Stimulated activated CD4-positive, alpha-beta T cell treated with anti-CD3 and anti-CD28 coated beads, Interleukin-1b, Interleukin-23, amount 100 ng/mL, for 24 hours (primary cell): ENCODE measurements around the gene LIMCH1.
"Not testable (repeated sequence)": the region's sequence is repeated elsewhere in the genome, so short reads cannot be mapped to it uniquely, and the experiment has no call there.

Experiments used
- DNase-seq, 4 experiments: peaks; one replicate each; pipeline ENCODE4 v3.0.0-alpha.2; 2020; ENCODE audit warnings: low read depth in 4 of 4, low spot score in 1 of 4

LIMCH1 gene

DNA sequence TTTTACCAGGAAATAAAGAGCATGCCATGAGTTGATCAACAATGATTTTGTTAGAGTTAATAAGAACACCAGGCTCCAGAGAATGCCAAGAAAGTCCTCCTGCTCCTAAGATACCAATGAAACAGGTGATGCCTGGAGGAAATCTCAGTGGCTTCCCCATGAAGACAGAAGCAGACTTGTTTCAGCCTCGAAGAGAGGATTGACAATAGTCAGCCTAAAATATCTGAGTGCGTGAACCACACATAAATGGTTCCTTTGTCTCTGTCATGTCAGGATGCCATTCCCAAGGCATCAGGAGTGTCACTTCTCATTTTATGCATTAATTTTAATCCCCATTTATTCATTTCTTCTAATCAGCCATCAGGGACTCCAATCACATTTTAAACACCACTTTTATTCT is 141.0 kb downstream of the LIMCH1 start:
- DNase-seq, result no peak

- no peak for DNase-seq
These were observed 142.0 kb downstream of the LIMCH1 start for GRCh38 chr4:41679991-41680390.

DNA sequence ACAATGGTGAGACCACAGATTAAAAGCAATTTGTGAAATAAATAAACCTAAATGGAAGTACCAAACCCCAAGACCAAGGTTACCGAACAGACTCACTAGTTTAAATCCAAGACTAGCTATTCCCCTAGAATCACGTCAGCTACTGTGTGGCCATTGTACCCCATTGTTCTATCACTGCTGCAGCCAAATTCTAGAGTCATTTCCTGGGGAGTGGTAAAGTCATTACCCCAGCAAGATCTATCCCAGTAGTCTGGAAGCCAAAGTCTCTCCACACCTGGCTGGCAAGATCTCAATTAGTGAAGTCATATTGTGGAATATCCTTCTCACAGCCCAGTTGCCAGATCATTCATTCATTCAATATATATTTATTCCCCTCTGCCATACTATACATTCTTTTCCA is 143.1 kb downstream of the LIMCH1 start:
- no peak for DNase-seq

DNA sequence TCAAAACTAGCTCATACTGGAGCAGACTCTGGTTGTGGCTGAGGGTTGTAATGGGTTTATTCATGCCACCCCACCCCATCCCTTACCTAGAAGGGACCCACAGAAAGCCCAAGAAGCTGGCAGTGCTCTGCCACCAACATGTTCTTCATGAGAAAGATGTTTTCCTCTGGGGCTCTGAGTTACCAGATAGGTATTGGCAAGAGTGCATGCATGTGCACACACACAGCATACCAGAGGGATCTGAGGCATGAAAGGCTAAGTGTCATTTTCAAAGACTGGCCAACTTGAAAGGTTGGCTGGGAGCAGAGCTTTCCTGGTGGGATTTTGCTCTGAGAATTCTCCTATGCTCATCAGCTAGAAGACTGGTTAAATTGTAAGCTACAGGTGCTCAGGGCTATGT is 145.4 kb downstream of the LIMCH1 start:
- no peak for DNase-seq

GRCh38 chr4:41686893-41687292 is 148.9 kb downstream of the LIMCH1 start:
- DNase-seq, result no peak

DNA sequence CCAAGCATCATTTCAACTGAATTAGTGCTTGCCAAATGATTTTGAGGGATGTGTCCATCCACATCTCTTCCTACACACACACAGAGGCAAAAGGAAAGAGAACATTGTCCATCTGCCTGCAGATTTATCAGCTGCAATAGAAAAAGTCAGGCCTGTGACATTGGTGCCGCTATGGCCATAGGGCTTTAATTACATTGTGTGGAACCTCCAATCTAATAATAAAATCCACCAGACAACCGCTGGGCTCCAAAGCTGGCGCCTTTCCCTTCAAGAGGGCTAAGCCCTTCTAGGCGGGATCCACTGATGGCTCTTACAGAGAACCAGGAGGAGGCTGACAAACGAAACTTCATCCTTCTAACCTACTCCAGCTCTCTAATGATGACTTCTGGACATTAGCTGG is 150.0 kb downstream of the LIMCH1 start:
- DNase-seq, result no peak

GRCh38 chr4:41692717-41693345 is 154.9 kb downstream of the LIMCH1 start:
- peak in 2 of 4 experiments; percentile 6 to 11 for DNase-seq

- no peak for DNase-seq
These were observed 155.7 kb downstream of the LIMCH1 start for GRCh38 chr4:41693629-41694028.

DNA sequence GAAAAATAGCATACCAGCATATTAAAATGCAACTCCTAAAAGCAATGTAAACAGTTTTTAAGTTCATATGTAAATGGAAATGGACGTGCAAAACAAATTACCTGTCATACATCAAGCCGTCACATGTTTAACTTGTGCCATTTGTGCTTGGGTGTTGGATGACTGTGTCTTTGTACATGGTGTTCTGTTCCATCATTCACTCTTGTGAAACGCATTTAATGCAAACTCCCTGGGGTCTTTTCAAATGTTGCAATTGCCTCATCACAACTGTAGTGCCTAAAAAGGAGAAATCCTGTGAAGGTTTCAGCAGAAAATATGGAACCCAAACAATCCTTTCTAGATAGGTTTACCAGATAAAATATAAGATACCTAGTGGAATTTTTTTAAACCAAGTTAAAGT is 158.2 kb downstream of the LIMCH1 start:
- DNase-seq, result no peak

GRCh38 chr4:41696763-41697162 is 158.8 kb downstream of the LIMCH1 start:
- DNase-seq, result no peak

GRCh38 chr4:41701983-41702382 is 164.0 kb downstream of the LIMCH1 start:
- DNase-seq, result no peak

DNA sequence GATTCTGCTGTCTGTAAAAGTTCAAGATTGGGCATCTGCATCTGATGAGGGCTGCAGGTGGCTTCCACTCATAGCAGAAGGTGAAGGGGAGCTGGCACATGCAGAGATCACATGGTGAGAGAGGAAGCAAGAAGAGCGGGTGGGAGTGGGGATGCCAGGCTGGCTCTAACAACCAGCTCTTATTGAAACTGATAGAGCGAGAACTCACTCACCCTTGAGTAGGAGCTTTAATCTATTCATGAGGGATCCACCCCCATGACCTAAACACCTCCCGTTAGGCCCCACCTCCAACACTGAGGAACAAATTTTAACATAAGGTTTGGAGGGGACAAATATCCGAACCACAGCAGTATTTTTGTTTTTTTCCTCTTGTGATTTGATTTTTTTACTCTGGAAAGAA is 164.8 kb downstream of the LIMCH1 start:
- DNase-seq, result no peak

GRCh38 chr4:41703785-41704184 is 165.8 kb downstream of the LIMCH1 start:
- no peak for DNase-seq

GRCh38 chr4:41709844-41710481 is 172.0 kb downstream of the LIMCH1 start:
- DNase-seq, result no peak

- DNase-seq, result not testable (repeated sequence)
These were observed 173.7 kb downstream of the LIMCH1 start for GRCh38 chr4:41711654-41712053.

- no peak for DNase-seq
These were observed 174.5 kb downstream of the LIMCH1 start for GRCh38 chr4:41712425-41712824.

DNA sequence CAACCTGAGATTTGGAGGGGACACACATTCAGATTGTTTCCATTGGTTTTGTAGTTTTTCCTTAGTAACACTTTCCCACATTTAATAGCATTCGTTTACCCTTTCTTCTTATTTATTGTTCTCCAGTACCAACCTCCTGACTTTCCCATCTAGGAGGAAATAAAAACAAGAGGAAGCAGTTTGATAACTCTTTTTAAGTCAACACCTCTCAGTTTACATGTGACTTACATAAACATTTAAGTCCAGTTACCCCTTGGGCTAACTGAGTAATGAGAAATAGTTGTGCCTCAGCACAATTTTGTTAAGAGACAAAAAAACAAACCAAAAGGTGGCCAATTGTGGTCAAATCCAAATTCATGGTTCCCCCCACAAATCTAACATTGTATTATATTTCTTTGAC is 175.8 kb downstream of the LIMCH1 start:
- DNase-seq, result no peak

- no peak for DNase-seq
These were observed 176.5 kb downstream of the LIMCH1 start for GRCh38 chr4:41714364-41715000.

- no peak for DNase-seq
These were observed 177.2 kb downstream of the LIMCH1 start for GRCh38 chr4:41715155-41715554.

DNA sequence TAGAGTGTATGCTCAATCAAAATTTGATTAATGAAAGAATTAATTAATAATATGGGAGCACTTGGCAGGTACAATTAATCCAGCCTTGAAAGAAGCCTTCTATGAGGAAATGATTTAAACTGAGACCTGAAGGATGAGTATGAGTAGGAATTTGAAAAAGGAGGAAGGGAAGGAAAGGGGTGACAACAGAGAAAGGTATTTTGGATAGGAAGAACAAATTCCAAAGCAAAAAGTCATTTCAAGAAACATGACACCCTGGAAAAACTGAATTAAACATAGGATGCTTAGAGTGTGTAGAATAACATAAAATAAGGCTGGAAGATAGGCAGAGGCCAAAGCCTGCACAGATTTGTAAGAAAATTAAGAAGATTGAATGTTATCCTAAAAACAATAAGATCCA is 180.9 kb downstream of the LIMCH1 start:
- no peak for DNase-seq

DNA sequence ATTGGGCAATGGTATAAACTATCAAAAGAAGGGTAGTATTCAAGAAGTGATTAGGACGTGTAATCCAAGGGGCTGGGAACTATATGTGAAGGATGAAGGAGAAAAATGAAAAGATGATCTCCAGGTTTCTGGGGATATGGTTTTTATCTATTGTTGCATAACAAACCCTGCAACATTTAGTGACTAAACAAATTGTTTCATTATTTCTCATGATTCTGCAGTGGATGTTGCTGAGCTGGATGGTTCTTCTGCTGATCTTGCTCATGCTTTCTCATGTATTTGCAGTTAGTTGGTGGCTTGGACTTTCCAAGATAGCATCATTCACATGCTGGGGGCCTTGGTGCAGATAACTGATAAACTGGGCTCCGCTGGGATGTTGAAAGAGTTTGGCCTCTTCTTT is 181.5 kb downstream of the LIMCH1 start:
- no peak for DNase-seq

DNA sequence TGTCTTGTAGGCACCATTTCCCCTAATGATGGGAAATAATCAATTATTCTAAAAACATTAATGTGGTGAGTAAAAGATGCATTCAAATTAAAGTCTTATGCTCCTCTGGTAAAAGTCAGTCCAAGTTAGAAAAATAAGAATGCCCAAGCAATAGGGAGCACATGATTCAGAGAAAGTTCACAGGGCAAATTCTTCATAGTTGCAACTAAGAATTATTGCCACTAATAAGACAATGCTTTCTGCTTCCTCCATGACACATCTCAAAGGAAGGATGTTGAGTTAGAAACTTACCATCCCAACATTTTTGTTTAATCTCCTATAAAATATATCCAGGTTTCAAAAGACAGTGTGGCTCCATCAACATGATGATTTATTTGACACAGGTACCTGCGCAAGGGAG is 184.2 kb downstream of the LIMCH1 start:
- DNase-seq, result no peak

DNA sequence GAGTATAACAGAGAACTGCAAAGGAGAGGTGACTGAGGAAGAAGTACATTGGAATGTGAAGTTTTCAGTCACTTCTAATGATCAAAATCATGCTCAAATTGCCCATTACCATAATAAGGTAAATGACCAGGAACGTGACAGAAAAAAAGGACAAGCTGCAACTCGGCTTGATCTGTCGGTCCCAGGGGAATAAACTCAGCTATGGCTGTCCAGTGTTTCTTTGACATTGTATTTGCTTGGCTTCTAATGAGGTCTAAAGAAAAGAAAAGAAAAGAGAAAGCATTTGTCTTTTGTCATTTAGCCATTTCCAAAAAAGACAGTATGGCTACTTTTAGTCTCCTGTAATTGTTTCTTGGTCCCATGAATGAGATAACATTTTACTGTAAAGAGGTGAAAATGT is 185.3 kb downstream of the LIMCH1 start:
- DNase-seq, result no peak
